Transverse colon (tissue), 4 donors: ENCODE results near the gene FANCE.

ENCODE experiments used
- CTCF ChIP-seq, 5 experiments: fragments of 200-600 bp in 3 of 5; fragments of 450-650 bp in 2 of 5; sonication (generic) in 3 of 5; IDR thresholded peaks; 1 replicate in 2 of 5; 2 replicates in 3 of 5; pipeline ENCODE4 v1.5.1; 2016 to 2017; ENCODE audit warnings: antibody characterized with exemption in 5 of 5, inconsistent platforms in 3 of 5, mild to moderate bottlenecking in 2 of 5, moderate library complexity in 1 of 5
- EP300 ChIP-seq: sonication (generic); formaldehyde crosslinking; IDR thresholded peaks from one replicate; pipeline ENCODE4 v1.6.1; 2017; ENCODE audit warnings: antibody characterized with exemption, low read depth
- POLR2AphosphoS5 ChIP-seq, 3 donors: sonication (generic); formaldehyde crosslinking; IDR thresholded peaks; one replicate each; pipeline ENCODE4 v1.6.1; 2016; ENCODE audit warnings: antibody characterized with exemption in 3 of 3

GRCh38 chr6:35473850-35474130 lies 21.7 kb downstream of the FANCE start:
- TF ChIP-seq EP300 = no peak
- TF ChIP-seq CTCF (IDR thresholded peaks at IDR 0.05) = no peak
- no peak for TF ChIP-seq POLR2AphosphoS5 (IDR thresholded peaks at IDR 0.05)
